HepG2 (cell line): ENCODE results near the gene TLCD1. TPM values are rescaled to one million over a fixed set of nuclear protein-coding genes. Genes with fewer than 3 reads are reported as not detected.

ENCODE experiments used
- ATAD3A ChIP-seq: sonication (generic); formaldehyde crosslinking; IDR thresholded peaks from 2 replicates; pipeline ENCODE4 v1.4.0; 2020; ENCODE audit warnings: missing genetic modification reagents
- BATF2 ChIP-seq: sonication (generic); formaldehyde crosslinking; IDR thresholded peaks from 2 replicates; pipeline ENCODE4 v1.8.0; 2022; ENCODE audit warnings: mild to moderate bottlenecking, missing genetic modification reagents, moderate library complexity
- FOXA1 ChIP-seq, 2 experiments: fragments of 450-650 bp in 1 of 2; sonication (generic) in 1 of 2; formaldehyde crosslinking in 1 of 2; IDR thresholded peaks; 2 replicates each; pipeline versions ENCODE4 v1.4.0 to v1.6.1; 2016 to 2020; ENCODE audit warnings: missing genetic modification reagents in 1 of 2
- IKZF1 ChIP-seq: fragments of 450-650 bp; IDR thresholded peaks from 2 replicates; pipeline ENCODE4 v1.7.1; 2016
- KDM5B ChIP-seq: sonication (generic); formaldehyde crosslinking; IDR thresholded peaks from 2 replicates; pipeline ENCODE4 v1.4.0; 2020; ENCODE audit warnings: missing genetic modification reagents, mild to moderate bottlenecking, borderline replicate concordance
- MAF1 ChIP-seq: sonication (generic); formaldehyde crosslinking; IDR thresholded peaks from 2 replicates; pipeline ENCODE4 v1.5.0; 2020; ENCODE audit warnings: missing genetic modification reagents, borderline replicate concordance
- MIER3 ChIP-seq: IDR thresholded peaks from 2 replicates; pipeline ENCODE4 v1.6.1; 2016; ENCODE audit warnings: missing compliant biosample characterization, borderline replicate concordance
- MIXL1 ChIP-seq: IDR thresholded peaks from 2 replicates; pipeline ENCODE4 v1.6.1; 2016
- MZF1 ChIP-seq: sonication (generic); formaldehyde crosslinking; IDR thresholded peaks from 2 replicates; pipeline ENCODE4 v1.8.1; 2023; ENCODE audit warnings: mild to moderate bottlenecking, missing genetic modification reagents, borderline replicate concordance
- NFE2L1 ChIP-seq: sonication (generic); formaldehyde crosslinking; IDR thresholded peaks from 2 replicates; pipeline ENCODE4 v1.4.0; 2020; ENCODE audit warnings: missing genetic modification reagents, mild to moderate bottlenecking, borderline replicate concordance
- RBM22 ChIP-seq: fragments of 200-400 bp; formaldehyde crosslinking; optimal IDR thresholded peaks from 2 replicates; pipeline ENCODE3; 2017; ENCODE audit warnings: mild to moderate bottlenecking, low read length, moderate library complexity
- SSRP1 ChIP-seq: IDR thresholded peaks from 2 replicates; pipeline ENCODE4 v1.6.1; 2016; ENCODE audit warnings: control low read depth
- ZBED4 ChIP-seq: sonication (generic); formaldehyde crosslinking; IDR thresholded peaks from 2 replicates; pipeline ENCODE4 v1.4.0; 2020; ENCODE audit warnings: missing genetic modification reagents, borderline replicate concordance
- ZBTB14 ChIP-seq: sonication (generic); formaldehyde crosslinking; IDR thresholded peaks from 2 replicates; pipeline ENCODE4 v1.4.0; 2020; ENCODE audit warnings: missing genetic modification reagents
- ZNF549 ChIP-seq: sonication (generic); formaldehyde crosslinking; IDR thresholded peaks from 2 replicates; pipeline ENCODE4 v1.5.0; 2020; ENCODE audit warnings: missing genetic modification reagents
- ZNF562 ChIP-seq: sonication (generic); formaldehyde crosslinking; IDR thresholded peaks from 2 replicates; pipeline ENCODE4 v1.8.0; 2022; ENCODE audit warnings: missing genetic modification reagents, borderline replicate concordance
- ZNF569 ChIP-seq: sonication (generic); formaldehyde crosslinking; IDR thresholded peaks from 2 replicates; pipeline ENCODE4 v1.5.0; 2020; ENCODE audit warnings: mild to moderate bottlenecking, missing genetic modification reagents, moderate library complexity, borderline replicate concordance
- ZNF724P ChIP-seq: sonication (generic); formaldehyde crosslinking; IDR thresholded peaks from 2 replicates; pipeline ENCODE4 v1.8.0; 2022; ENCODE audit warnings: missing genetic modification reagents, borderline replicate concordance
- ZNF792 ChIP-seq: IDR thresholded peaks from 2 replicates; pipeline ENCODE4 v1.6.1; 2016
- polyA plus RNA-seq, 8 experiments: library from polyadenylated mRNA; depleted of rRNA in 3 of 8; stranded (reverse) in 7 of 8; unstranded in 1 of 8; fragments of >200 nt; fragmentation: Illumina TruSeq in 4 of 8; extraction: Trizol in 4 of 8; gene quantifications; 2 replicates each; pipeline versions ENCODE4 v1.2.1 to v1.2.3, GENCODE V29; 2011 to 2016; ENCODE audit warnings: low read depth in 4 of 8, missing spikeins in 1 of 8, mixed read lengths in 1 of 8; ENCODE audit not compliant: insufficient read depth in 1 of 8
- total RNA-seq, 5 experiments: library from RNA; depleted of rRNA; stranded (reverse); fragments of >200 nt; fragmentation: Illumina TruSeq; extraction: Trizol; gene quantifications; 2 replicates each; pipeline ENCODE4 v1.2.3, GENCODE V29; 2016; ENCODE audit warnings: low read depth in 1 of 5
- TF ChIP-seq, protein P1 (sequence below): sonication (generic); formaldehyde crosslinking; IDR thresholded peaks from 2 replicates; pipeline ENCODE4 v1.4.0; 2020; ENCODE audit warnings: missing genetic modification reagents

The TLCD1 gene
- total and polyA plus RNA-seq, 2 of the 13 experiments (the other 11 are each of a cell fraction or from before 2014, with no cell fraction given) = 14.9 to 19.6 TPM

DNA sequence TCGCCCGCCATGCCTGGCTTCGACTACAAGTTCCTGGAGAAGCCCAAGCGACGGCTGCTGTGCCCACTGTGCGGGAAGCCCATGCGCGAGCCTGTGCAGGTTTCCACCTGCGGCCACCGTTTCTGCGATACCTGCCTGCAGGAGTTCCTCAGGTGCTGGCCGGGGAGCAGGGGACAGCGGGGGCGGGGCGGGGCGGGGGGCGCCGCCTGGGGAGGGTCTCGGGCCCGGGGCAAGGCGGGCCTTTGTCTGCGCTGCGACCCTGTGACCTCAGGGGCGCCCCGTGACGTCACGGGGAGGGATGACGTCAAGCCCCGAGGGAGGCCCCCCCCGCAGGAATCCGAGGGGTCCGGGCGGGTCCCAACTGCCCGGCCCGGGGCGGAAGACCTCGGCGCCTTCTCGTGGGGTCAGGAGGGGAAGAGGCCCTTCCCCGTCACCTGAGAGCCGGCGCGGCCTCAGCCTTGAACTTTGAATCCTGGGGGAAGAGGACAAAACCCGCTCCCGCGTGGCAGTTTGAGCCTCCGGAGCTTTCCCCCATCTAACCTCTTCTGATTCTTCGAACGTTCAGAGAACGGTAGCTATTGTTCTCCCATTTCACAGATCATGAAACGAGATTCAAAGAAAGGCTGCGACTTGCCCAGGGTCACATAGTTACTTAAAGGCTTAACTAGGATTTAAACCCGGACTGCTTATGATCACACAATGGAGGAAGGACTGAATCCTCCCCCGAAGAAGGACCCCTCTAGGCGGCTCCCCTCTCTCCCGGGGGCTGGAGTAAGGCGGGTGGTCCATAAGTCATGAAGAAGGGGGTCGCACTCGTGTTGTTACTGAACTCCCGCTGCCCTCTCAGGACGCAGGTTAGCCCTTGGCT is 18.3 kb upstream of the TLCD1 start (continued):
- TF ChIP-seq, protein P1, sequence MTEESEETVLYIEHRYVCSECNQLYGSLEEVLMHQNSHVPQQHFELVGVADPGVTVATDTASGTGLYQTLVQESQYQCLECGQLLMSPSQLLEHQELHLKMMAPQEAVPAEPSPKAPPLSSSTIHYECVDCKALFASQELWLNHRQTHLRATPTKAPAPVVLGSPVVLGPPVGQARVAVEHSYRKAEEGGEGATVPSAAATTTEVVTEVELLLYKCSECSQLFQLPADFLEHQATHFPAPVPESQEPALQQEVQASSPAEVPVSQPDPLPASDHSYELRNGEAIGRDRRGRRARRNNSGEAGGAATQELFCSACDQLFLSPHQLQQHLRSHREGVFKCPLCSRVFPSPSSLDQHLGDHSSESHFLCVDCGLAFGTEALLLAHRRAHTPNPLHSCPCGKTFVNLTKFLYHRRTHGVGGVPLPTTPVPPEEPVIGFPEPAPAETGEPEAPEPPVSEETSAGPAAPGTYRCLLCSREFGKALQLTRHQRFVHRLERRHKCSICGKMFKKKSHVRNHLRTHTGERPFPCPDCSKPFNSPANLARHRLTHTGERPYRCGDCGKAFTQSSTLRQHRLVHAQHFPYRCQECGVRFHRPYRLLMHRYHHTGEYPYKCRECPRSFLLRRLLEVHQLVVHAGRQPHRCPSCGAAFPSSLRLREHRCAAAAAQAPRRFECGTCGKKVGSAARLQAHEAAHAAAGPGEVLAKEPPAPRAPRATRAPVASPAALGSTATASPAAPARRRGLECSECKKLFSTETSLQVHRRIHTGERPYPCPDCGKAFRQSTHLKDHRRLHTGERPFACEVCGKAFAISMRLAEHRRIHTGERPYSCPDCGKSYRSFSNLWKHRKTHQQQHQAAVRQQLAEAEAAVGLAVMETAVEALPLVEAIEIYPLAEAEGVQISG = peak; percentile 12; the same call in 1 of the 2 replicates
- no peak for TF ChIP-seq NFE2L1 (CRISPR knock-in tag)
- no peak; the same call in 1 of the 2 replicates for TF ChIP-seq KDM5B
- no peak for TF ChIP-seq IKZF1
- 0 out of 2 replicates have a peak, but pooled peaks have one; percentile 51 for TF ChIP-seq BATF2 (CRISPR knock-in tag)
- no peak; the same call in 1 of the 2 replicates for TF ChIP-seq SSRP1 (CRISPR knock-in tag)
- TF ChIP-seq ZNF724P (CRISPR knock-in tag) = no peak; the same call in 1 of the 2 replicates
- TF ChIP-seq ZNF562 = no peak
- no peak for TF ChIP-seq MAF1 (CRISPR knock-in tag)
- peak; percentile 95 for TF ChIP-seq RBM22
- TF ChIP-seq FOXA1 (IDR thresholded peaks at IDR 0.05) = no peak
- TF ChIP-seq FOXA1 (CRISPR knock-in tag; IDR thresholded peaks at IDR 0.05) = no peak
- TF ChIP-seq ZBED4 (CRISPR knock-in tag) = 0 out of 2 replicates have a peak, but pooled peaks have one; percentile 30
- TF ChIP-seq MZF1 (CRISPR knock-in tag) = no peak
- no peak for TF ChIP-seq MIER3
- 0 out of 2 replicates have a peak, but pooled peaks have one; percentile 18 for TF ChIP-seq ZNF792 (CRISPR knock-in tag)
- TF ChIP-seq ZNF549 (CRISPR knock-in tag) = no peak
- TF ChIP-seq ZNF569 = no peak
- TF ChIP-seq ZBTB14 (CRISPR knock-in tag) = no peak
- TF ChIP-seq MIXL1 (CRISPR knock-in tag) = no peak
- TF ChIP-seq ATAD3A (CRISPR knock-in tag) = no peak
